Pons (tissue), 1 donor: ENCODE data around the gene NAV2.

Experiments used
- DNase-seq: peaks from one replicate; pipeline ENCODE4 v3.0.0-alpha.2; 2016; ENCODE audit warnings: low spot score

Gene NAV2

GRCh38 chr11:19714387-19715363 is 2.0 kb downstream of the NAV2 start:
- DNase-seq: peak; percentile 52

- DNase-seq: no peak
Observed at GRCh38 chr11:19715373-19715772, 2.7 kb downstream of the NAV2 start.

GRCh38 chr11:19718051-19718450 is 5.4 kb downstream of the NAV2 start:
- no peak for DNase-seq

- no peak for DNase-seq
Observed at GRCh38 chr11:19718951-19719350, 6.3 kb downstream of the NAV2 start.

GRCh38 chr11:19719960-19720359 is 7.3 kb downstream of the NAV2 start:
- peak; percentile 72 for DNase-seq

GRCh38 chr11:19721176-19721575 is 8.5 kb downstream of the NAV2 start:
- no peak for DNase-seq

GRCh38 chr11:19722702-19723101 is 10.1 kb downstream of the NAV2 start:
- DNase-seq: no peak

GRCh38 chr11:19723572-19724342 is 11.1 kb downstream of the NAV2 start:
- DNase-seq: peak; percentile 27

GRCh38 chr11:19724765-19725164 is 12.1 kb downstream of the NAV2 start:
- no peak for DNase-seq

- DNase-seq: no peak
Observed at GRCh38 chr11:19725379-19726079, 12.9 kb downstream of the NAV2 start.

GRCh38 chr11:19727246-19727645 is 14.6 kb downstream of the NAV2 start:
- DNase-seq: peak; percentile 42

GRCh38 chr11:19728436-19728835 is 15.8 kb downstream of the NAV2 start:
- DNase-seq: no peak

GRCh38 chr11:19729141-19729540 is 16.5 kb downstream of the NAV2 start:
- peak; percentile 20 for DNase-seq

GRCh38 chr11:19730373-19730772 is 17.7 kb downstream of the NAV2 start:
- DNase-seq: peak; percentile 75

GRCh38 chr11:19734171-19734570 is 21.5 kb downstream of the NAV2 start:
- no peak for DNase-seq

- DNase-seq: no peak
Observed at GRCh38 chr11:19735157-19735908, 22.7 kb downstream of the NAV2 start.

GRCh38 chr11:19735909-19736498 is 23.4 kb downstream of the NAV2 start:
- peak; percentile 30 for DNase-seq

GRCh38 chr11:19736831-19737230 is 24.2 kb downstream of the NAV2 start:
- no peak for DNase-seq

GRCh38 chr11:19737575-19737974 is 24.9 kb downstream of the NAV2 start:
- DNase-seq: no peak

GRCh38 chr11:19738124-19738523 is 25.5 kb downstream of the NAV2 start:
- DNase-seq: no peak

- peak; percentile 78 for DNase-seq
Observed at GRCh38 chr11:19739872-19740271, 27.2 kb downstream of the NAV2 start.
